ENCODE measurements around the gene SPN.
A peak's percentile ranks its signal among the peaks of the same experiment; 100 is the strongest.
"Not testable (repeated sequence)": the region's sequence is repeated elsewhere in the genome, so short reads cannot be mapped to it uniquely, and the experiment has no call there.

SPN gene

DNA sequence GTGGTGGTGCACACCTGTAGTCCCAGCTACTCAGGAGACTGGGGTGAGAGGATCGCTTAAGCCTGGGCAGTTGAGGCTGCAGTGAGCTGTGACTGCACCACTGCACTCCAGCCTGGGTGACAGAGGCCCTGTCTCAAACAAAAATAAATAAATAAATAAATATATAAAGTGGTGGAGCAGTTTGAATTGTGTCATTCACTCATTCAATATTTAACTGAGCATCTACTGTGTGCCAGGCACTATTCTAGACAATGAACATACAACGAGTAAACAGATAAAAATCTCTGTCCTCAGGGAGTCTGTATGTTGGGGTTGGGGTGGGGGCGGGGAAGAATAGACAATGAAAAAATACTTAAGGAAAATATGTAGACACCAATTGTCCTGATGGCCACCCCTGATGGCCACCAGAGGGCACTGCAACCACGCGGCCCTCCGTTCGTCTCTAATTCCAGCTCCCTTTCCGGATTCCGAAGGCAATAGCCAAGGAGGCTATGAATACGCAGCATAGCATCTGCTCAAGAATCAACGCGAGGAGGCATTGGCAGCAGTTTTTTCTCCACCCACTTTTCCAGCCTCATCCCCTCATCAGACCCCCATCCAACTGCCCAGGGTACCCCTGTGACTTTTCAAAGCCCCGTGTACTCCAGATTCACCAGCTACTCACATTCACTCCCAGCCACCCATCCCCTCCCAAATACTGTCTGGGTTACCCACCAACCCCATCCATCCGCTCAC lies 37.4 kb downstream of the SPN start:
- Mint-ChIP-seq H3K36me3 (peaks cover 6% of the 10 kb centered on the region), H3K4me1 (peaks cover 30% of the 10 kb centered on the region), H3K9me3 (no peaks in the 10 kb centered on the region), H3K4me3 (peak overlapping the region; percentile 76), H3K27ac (peak overlapping the region; percentile 99)
- DNase-seq (ENCODE audit: low spot score in 2 of 2) (peak; percentile 63 to 85), ATAC-seq (peak; percentile 63)

DNA sequence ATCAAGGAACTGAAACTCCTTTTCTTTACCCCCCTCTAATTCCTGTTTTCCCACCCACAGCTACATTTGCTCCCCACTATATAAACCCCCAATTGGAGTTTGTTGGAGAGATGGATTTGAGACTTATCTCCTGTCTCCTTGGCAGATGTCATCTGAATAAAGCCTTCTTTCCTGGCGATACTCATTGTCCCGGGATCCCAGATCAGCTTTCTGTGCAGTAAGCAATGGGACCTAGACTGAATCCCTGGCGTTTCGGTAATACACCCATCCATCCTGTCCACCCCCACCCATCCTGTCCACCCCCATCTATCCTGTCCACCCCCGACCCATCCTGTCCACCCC lies 38.1 kb downstream of the SPN start:
- Mint-ChIP-seq H3K4me1 (peaks cover 30% of the 10 kb centered on the region), H3K4me3 (peak overlapping the region; percentile 76), H3K27ac (peak overlapping the region; percentile 99), H3K36me3 (peaks cover 6% of the 10 kb centered on the region), H3K9me3 (no peaks in the 10 kb centered on the region)
- DNase-seq (ENCODE audit: low spot score in 2 of 2): no peak
- no peak for ATAC-seq

DNA sequence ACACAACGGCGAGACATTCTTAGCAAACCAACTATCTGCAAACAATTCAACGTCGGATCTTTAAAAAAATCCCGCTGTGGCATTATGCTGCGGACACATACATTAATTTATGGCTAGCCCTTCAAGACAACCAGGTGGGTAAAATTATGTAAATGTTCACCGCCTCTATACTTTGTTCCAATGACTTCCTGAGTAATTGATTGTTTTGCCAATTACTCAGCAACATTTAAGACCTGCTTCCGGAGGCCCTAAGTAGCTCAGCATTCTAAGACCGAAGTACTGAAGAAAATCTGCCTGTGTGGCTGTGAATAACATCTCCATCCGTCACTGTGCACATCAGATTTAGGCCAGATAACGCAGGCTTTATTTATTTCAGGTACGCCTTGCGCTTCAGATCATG lies 39.2 kb downstream of the SPN start:
- peaks cover 30% of the 10 kb centered on the region for H3K4me1 Mint-ChIP-seq
- ATAC-seq (peak; percentile 69), DNase-seq (ENCODE audit: low spot score in 2 of 2) (no peak)
- H3K27ac Mint-ChIP-seq: peak overlapping the region; percentile 99
- H3K36me3 Mint-ChIP-seq: peaks cover 6% of the 10 kb centered on the region
- H3K9me3 Mint-ChIP-seq: no peaks in the 10 kb centered on the region
- H3K4me3 Mint-ChIP-seq: peak overlapping the region; percentile 76

DNA sequence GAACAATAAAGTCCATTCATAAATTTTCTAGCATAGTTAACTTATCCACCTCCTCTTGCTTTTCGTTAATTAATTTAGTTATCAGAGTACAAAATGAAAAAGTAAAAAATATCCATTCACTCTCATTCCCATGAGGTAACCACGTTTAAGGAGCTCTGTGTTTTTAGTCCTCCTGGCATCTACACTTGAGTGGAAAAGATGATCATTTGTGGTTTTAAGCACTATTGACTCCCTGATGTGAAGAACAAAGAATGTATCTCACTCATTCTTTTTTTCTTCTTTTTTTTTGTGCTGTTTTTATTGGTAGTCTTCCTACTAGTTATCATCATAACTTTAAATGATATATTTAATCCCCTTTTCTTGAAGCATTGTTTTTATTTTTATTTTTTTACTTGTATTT lies 42.0 kb downstream of the SPN start:
- DNase-seq (ENCODE audit: low spot score in 2 of 2) (no peak), ATAC-seq (no peak)
- H3K9me3 Mint-ChIP-seq: no peaks in the 10 kb centered on the region
- H3K36me3 Mint-ChIP-seq: peaks cover 6% of the 10 kb centered on the region
- H3K4me3 Mint-ChIP-seq: no peak overlapping the region
- H3K4me1 Mint-ChIP-seq: peaks cover 35% of the 10 kb centered on the region
- no peak overlapping the region for H3K27ac Mint-ChIP-seq

GRCh38 chr16:29707160-29707559 lies 44.1 kb downstream of the SPN start:
- not testable (repeated sequence) for H3K27ac Mint-ChIP-seq; ATAC-seq; H3K9me3 Mint-ChIP-seq; DNase-seq (ENCODE audit: low spot score in 2 of 2); H3K4me3 Mint-ChIP-seq; H3K36me3 Mint-ChIP-seq
- peaks cover 27% of the 10 kb centered on the region for H3K4me1 Mint-ChIP-seq

GRCh38 chr16:29708917-29709600 lies 46.0 kb downstream of the SPN start:
- no peaks in the 10 kb centered on the region for H3K9me3 Mint-ChIP-seq
- ATAC-seq: no peak
- peaks cover 16% of the 10 kb centered on the region for H3K4me1 Mint-ChIP-seq
- no peak overlapping the region for H3K4me3 Mint-ChIP-seq
- no peaks in the 10 kb centered on the region for H3K36me3 Mint-ChIP-seq
- no peak overlapping the region for H3K27ac Mint-ChIP-seq
- DNase-seq (ENCODE audit: low spot score in 2 of 2): no peak

DNA sequence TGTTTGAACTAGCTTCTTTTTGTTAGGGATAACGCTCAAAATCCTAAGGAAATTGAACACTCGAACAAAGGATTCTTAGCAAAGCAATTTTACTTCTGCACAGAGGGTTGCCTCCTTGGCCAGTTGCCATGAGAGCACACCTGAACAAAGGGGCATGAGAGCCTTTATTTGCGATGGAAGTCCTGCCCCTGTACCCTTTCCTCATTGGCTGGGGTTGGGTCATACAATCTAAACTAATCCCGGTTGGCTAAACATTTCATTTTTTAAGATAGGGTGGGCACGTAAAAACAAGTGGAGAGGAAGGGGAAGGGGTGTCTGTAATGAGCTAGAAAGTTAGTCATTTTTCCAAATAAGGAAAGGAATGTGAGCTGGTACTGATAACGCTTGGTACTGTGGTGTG lies 46.6 kb downstream of the SPN start:
- H3K4me1 Mint-ChIP-seq: peaks cover 16% of the 10 kb centered on the region
- not testable (repeated sequence) for H3K36me3 Mint-ChIP-seq; ATAC-seq; H3K9me3 Mint-ChIP-seq; DNase-seq (ENCODE audit: low spot score in 2 of 2); H3K4me3 Mint-ChIP-seq; H3K27ac Mint-ChIP-seq

DNA sequence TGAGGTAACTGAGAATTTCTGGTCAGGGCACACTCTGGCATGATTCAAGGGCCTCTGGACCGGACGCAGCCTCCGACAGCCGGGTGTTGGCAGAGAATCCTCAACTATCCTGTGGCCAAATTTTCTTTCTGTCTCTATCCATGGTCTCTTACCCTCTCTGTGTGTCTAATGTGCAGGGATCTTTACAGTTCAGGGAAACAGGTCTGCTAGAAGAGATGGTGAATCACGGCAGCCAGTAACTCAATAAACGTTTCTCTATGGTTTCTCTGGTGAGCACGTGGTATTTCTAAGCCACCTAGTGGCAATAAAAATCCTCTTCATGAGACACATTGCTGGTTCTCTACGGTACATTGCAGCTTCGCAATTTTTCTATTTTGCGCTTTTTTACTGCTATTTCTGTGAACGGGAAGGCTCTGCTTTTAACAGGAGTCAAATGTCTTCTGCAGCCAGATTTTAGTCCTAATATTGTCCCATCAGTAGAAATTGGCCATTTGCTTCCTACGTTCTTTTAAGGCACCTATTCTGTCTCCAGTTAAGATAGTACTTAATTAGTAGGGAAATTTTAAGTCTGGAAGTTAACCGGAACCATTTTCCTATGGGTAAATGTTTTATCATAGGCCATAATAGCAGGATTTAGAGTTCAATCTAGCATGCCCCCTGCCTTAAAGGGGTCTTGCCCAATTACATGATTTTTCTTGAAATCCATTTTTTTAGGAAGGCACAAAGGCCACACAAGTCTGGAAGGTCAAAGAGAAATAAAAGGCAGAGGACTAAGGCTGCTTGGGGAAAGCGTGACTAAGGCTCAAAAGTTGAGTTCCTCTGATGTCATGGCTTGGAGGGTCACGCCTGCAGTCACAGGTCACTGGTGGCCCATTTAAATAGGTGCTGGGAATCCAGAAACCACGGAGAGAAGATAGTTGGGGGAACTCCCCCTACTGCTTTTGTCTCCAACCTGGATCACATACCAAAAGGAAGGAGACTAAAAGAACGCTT lies 47.5 kb downstream of the SPN start:
- Mint-ChIP-seq H3K4me3 (no peak overlapping the region), H3K27ac (no peak overlapping the region), H3K36me3 (no peaks in the 10 kb centered on the region), H3K9me3 (no peaks in the 10 kb centered on the region), H3K4me1 (peaks cover 16% of the 10 kb centered on the region)
- peak; percentile 99 for ATAC-seq
- peak in 1 of 2 donors; percentile 61 for DNase-seq (ENCODE audit: low spot score in 2 of 2)

DNA sequence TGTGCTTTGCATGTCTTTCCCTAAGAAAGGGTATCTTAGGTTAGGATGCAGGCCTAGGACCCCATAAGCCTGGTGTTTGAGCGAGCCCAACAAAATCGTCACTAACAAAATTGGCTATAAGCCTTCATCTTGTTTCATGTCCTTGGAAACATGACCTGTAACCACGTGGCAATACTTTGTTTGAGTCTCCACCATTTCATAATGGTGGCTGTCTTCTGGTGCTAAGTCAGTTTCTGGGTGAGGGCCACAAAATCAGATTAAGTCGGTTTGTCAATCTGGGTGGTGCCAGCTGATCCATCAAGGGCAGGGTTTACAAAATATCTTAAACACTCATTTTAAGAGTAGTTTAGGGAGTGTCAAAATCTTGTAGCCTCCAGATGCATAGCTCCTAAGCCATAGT lies 49.8 kb downstream of the SPN start:
- Mint-ChIP-seq H3K4me3 (no peak overlapping the region), H3K36me3 (no peaks in the 10 kb centered on the region), H3K4me1 (peaks cover 16% of the 10 kb centered on the region), H3K27ac (no peak overlapping the region), H3K9me3 (no peaks in the 10 kb centered on the region)
- ATAC-seq (no peak), DNase-seq (ENCODE audit: low spot score in 2 of 2) (no peak)

DNA sequence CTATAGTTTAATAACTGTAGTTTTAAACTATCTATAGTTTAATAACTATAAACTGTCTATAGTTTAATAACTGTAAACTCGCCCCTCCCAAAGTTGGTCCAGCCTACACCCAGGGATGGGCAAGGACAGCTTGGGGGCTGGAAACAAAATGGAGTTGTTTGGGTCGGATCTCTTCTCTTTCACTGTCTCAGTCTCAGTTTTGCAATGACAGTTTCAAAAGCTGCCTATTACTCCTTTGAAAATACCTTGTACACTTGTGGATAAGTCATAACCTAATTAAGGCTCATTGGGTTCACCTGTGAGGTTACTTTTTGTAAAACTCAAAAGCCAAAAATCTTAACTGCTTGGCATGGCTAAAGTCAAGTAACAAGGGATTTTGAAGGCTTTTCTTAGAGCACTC lies 51.3 kb downstream of the SPN start:
- Mint-ChIP-seq H3K27ac (no peak overlapping the region), H3K36me3 (no peaks in the 10 kb centered on the region)

GRCh38 chr16:29714972-29715371 lies 51.9 kb downstream of the SPN start:
- Mint-ChIP-seq H3K4me1 (peaks cover 17% of the 10 kb centered on the region), H3K36me3 (no peaks in the 10 kb centered on the region), H3K9me3 (no peaks in the 10 kb centered on the region), H3K4me3 (no peak overlapping the region), H3K27ac (no peak overlapping the region)
- ATAC-seq (no peak), DNase-seq (ENCODE audit: low spot score in 2 of 2) (no peak)

More for the DNA sequence above, 51.3 kb downstream of the SPN start:
- ATAC-seq: no peak
- no peak overlapping the region for H3K4me3 Mint-ChIP-seq
- H3K9me3 Mint-ChIP-seq: no peaks in the 10 kb centered on the region
- DNase-seq (ENCODE audit: low spot score in 2 of 2): no peak
- H3K4me1 Mint-ChIP-seq: peaks cover 20% of the 10 kb centered on the region

GRCh38 chr16:29717113-29717512 lies 54.1 kb downstream of the SPN start:
- H3K36me3 Mint-ChIP-seq: no peaks in the 10 kb centered on the region
- no peak overlapping the region for H3K27ac Mint-ChIP-seq
- no peak for DNase-seq (ENCODE audit: low spot score in 2 of 2)

GRCh38 chr16:29719063-29719462 lies 56.0 kb downstream of the SPN start:
- H3K27ac Mint-ChIP-seq: no peak overlapping the region
- H3K4me1 Mint-ChIP-seq: peaks cover 13% of the 10 kb centered on the region
- ATAC-seq: no peak
- no peak overlapping the region for H3K4me3 Mint-ChIP-seq
- no peaks in the 10 kb centered on the region for H3K36me3 Mint-ChIP-seq
- no peaks in the 10 kb centered on the region for H3K9me3 Mint-ChIP-seq
- no peak for DNase-seq (ENCODE audit: low spot score in 2 of 2)

More at GRCh38 chr16:29717113-29717512, 54.1 kb downstream of the SPN start:
- Mint-ChIP-seq H3K4me3 (no peak overlapping the region), H3K4me1 (peaks cover 13% of the 10 kb centered on the region), H3K9me3 (no peaks in the 10 kb centered on the region)
- ATAC-seq: no peak

Measured in stimulated activated effector memory CD8-positive, alpha-beta T cell treated with anti-CD3 and anti-CD28 coated beads, Interleukin-12 subunit alpha, Interleukin-12 subunit beta, amount 100 ng/mL, for 72 hours (primary cell).